Activated CD4-positive, CD25-positive, alpha-beta regulatory T cell treated with anti-CD3 and anti-CD28 coated beads, Interleukin-2, amount 50 U/mL, for 16 hours (primary cell): Measurements from ENCODE around the gene LOXL4.

Experiments used
- DNase-seq: peaks from one replicate; pipeline ENCODE4 v3.0.0-alpha.2; 2020; ENCODE audit warnings: low read depth, low spot score

LOXL4 gene

GRCh38 chr10:98295401-98295811, 27.4 kb upstream of the LOXL4 start:
- no peak for DNase-seq

GRCh38 chr10:98294270-98294627, 26.3 kb upstream of the LOXL4 start:
- DNase-seq, result no peak

- DNase-seq, result no peak
Measured at GRCh38 chr10:98293550-98294269, 25.7 kb upstream of the LOXL4 start.

- DNase-seq, result no peak
Measured at GRCh38 chr10:98292971-98293370, 25.0 kb upstream of the LOXL4 start.

- DNase-seq, result no peak
Measured at GRCh38 chr10:98289802-98290209, 21.8 kb upstream of the LOXL4 start.

GRCh38 chr10:98287321-98287720, 19.3 kb upstream of the LOXL4 start:
- no peak for DNase-seq

- no peak for DNase-seq
Measured at GRCh38 chr10:98286419-98286818, 18.4 kb upstream of the LOXL4 start.

GRCh38 chr10:98285416-98285815, 17.4 kb upstream of the LOXL4 start:
- DNase-seq, result no peak

- no peak for DNase-seq
Measured at GRCh38 chr10:98276311-98276710, 8.3 kb upstream of the LOXL4 start.

- no peak for DNase-seq
Measured at GRCh38 chr10:98274562-98274961, 6.6 kb upstream of the LOXL4 start.

- DNase-seq, result no peak
Measured at GRCh38 chr10:98273057-98273850, 5.3 kb upstream of the LOXL4 start.

- no peak for DNase-seq
Measured at GRCh38 chr10:98272656-98273055, 4.7 kb upstream of the LOXL4 start.

GRCh38 chr10:98272245-98272644, 4.3 kb upstream of the LOXL4 start:
- no peak for DNase-seq

- no peak for DNase-seq
Measured at GRCh38 chr10:98270786-98271185, 2.8 kb upstream of the LOXL4 start.

GRCh38 chr10:98270073-98270740, 2.2 kb upstream of the LOXL4 start:
- DNase-seq, result no peak

GRCh38 chr10:98269435-98269912, 1.5 kb upstream of the LOXL4 start:
- DNase-seq, result no peak

- no peak for DNase-seq
Measured at GRCh38 chr10:98268694-98269431, 869 bp upstream of the LOXL4 start.

GRCh38 chr10:98267069-98267893, 713 bp downstream of the LOXL4 start:
- no peak for DNase-seq

GRCh38 chr10:98266647-98267046, 1.3 kb downstream of the LOXL4 start:
- DNase-seq, result no peak

GRCh38 chr10:98265403-98266378, 2.3 kb downstream of the LOXL4 start:
- DNase-seq, result no peak
